T-helper 1 cell treated with Interleukin-12 subunit alpha and Interleukin-12 subunit beta and Interleukin-4 antibody, amounts not matched to agents 30 ng/mL and 1 ng/mL, for 36 hours (primary cell): ENCODE results near the gene CREB3L2. TPM values are rescaled to one million over a fixed set of nuclear protein-coding genes. Genes with fewer than 3 reads are reported as not detected.

Experiments used
- intact Hi-C: fragments of 100-400 bp; cut with micrococcal nuclease; formaldehyde crosslinking; loops from one replicate; pipeline ENCODE4 v1.15.1; 2024
- total RNA-seq: library from RNA; stranded (reverse); gene quantifications from 2 replicates; pipeline ENCODE4 v1.2.3, GENCODE V29; 2022

The CREB3L2 gene
- total RNA-seq, 1 donor from 2014 or later, result 51.4 TPM

DNA sequence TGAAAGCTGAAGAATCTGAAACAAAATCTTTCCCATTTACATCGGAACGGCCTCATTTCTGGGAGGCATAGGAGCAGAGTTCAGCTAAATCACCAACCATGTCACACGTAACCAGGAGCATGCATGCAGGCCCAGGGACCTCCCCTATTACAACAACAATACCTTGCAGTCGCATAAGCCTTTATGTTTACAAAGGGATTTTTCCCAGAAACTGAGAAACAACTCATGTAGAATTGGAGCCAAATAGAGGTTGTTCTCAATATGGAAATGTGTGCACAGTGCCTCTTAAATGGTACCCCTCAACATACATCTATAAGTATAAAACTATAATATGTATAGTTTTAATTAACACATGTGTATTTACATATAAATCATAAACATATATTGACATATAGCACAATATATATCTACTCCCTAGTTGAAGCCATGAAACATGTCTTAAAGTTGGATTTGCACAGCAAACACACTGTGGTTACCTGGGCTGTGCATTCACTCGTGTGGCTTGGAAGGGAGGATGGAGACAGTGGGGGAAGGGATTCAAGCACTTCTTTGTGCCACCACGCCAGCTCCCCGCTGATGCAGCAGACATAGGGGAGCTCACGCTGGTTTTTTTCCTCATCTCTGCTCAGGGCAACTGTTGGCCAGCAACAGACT lies 120.2 kb downstream of the CREB3L2 start:
- intact Hi-C loops, result no loop called here

DNA sequence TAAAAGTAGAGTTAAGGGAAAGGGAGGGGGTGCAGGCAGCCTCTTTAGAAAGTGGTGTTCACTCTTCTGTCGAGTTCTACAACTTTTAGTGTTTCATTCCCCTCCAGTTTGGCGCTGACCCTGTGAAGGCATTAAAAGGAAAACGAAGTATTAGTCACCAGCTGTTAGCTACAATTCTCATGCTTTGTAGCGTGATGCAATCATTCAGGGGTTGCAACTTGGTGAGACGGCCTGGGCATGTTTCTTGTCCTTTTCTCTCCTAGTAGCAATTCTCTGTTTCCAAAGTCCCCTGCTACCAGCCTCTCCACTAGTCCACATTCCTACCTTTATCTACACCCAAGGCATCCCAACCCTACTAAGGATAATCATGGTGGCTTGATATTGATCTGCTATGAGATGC lies 121.5 kb downstream of the CREB3L2 start:
- intact Hi-C loops, result no loop called here

DNA sequence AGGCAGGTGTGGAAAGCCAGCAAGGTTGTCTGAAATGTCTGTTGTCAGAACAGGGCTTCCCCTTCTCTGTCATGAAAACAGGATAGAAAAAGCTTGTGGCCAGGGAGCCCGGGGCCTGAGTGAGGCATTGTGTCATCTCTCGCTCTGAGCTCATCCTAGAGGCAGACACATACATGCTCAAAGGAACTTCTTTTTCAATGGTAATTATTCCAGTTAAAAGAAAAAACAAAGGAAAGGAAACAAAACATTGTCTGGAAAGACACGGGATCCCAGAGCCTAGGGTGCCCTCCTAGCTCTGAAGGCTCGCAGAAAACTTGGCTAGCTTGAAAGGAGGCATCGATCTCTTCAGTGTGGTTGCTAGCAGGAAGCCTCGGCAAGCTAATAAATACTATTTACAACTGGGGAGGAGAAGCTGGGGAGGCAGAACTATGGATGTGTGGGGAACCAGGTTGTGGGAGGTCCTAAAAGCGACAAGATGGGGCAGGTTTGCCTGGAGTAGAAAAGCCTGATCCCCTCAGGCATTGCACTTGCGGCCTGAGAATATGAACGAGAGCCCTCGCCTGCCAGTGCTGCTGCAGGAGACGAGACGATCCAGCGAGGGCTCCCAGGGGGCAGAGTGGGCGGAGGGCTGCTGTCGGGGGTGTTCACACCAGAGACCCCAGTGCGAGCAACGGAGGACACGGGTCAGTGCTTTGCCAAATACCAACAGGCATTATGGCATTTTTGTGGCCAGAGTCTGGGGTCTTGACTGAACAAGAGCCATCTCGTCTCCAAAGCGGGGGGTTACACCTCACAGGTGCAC lies 122.3 kb downstream of the CREB3L2 start:
- intact Hi-C loops, result no loop called here

DNA sequence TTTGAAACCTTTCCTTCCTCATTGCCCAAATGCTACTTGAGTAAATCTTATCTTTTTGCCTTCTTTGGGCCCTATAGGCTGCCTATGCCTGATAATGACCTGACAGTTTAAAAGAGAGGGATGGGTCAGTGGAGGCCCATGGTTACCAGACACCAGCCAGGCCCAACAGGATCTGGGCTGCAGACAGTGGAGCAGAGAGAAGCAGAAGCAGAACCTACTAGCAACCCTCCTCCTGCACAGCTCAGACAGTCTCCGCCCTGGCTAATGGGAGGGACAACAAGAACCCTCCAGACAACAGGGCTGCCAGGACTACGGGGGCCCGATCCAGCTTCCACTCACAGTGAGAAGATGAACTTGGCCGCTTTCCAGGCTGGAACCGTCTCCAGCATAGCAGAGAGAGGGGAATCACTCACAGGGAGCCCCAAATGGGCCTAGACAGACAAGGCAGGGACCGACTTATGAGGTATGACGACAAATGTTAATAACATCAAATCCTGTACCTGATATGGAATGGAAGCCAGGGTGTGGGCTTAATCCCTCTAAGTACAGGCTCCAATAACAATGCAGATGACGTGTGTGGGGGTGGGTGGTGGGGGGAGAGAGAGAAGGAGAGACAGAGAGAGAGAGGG lies 123.4 kb downstream of the CREB3L2 start:
- intact Hi-C loops, result no loop called here

DNA sequence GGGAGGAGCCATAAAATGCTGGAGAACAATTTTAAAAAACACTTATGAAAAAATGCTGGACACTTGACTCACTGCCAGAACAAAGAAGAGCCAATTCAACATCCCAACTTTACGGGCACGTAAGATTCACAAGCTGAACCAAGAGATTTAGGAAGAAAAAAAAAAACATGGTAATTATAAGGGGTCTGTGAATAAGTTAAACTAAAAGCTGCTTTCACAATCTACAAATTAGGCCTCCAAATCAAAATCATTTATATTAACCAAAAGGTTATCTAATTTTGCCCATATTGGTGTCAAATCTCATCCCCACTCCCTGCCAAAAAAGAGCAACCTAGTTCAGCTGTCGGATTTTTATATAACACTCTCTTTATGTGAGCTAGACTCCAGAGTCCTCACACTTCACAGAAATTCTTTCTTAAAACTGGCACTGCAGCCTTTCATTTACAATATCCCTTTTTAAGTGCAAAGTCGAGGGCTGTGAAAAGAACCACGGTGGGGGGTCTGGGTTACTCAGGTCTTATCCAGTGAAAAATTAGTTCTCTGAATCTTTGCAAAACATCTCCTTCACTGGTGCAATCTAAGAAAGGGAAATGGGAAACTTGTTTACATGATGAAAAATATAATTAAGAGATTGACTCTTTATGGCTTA lies 124.7 kb downstream of the CREB3L2 start:
- intact Hi-C loops, result no loop called here

DNA sequence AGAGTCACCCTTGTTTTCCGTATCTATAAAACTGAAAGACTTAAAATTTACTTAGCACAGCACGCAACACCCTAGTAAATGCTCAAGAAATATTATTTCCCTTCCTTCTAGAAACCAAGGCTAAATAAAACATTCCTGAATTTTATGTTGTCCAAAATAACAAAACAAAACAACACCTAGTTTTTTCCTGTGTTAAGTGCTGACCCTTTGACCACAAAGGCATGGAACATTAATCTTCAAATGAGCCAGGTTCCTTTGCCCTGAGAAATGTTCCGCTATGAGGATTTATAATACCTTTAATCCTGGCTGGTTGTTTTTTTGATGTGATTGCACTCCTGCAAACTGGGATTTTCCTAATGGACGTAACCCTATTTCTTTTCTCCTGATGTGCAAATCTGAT lies 126.1 kb downstream of the CREB3L2 start:
- intact Hi-C loops, result no loop called here

DNA sequence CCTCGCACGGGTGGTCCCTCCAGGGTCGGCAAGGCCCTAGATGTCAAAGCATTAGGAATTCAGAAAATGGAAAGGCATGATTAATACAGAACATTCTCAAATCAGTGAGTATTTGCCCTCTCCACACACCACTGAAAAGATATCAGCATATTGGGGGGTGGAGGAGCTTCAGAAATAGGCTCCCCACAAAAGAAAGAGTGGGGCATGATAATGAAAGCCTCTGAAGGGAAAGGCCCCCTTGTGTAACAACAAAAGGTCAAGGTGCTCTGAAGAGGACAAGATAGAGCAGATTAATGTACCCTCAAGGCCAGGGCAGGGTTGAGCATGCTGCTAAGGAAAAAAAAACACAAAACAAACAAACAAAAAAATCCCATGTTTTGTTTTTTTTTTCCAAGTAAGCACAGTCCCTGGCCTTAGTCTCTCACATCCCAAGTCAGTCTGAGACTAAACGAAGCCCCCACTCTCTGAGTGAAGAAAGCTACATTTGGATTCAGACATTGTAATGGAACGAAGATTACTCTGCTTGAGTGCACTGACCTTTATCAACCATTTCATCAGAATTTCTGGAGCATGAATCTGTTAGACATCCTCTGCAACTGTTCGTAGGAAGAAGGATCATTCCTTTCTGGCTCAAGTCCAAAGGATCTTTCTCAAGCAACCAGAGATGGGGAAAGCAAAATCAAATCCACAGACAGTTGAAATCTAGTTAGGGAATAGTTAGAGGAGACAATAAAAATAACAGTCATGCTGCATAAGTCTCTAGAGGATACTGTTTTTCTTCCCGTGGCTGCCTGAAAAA lies 127.7 kb downstream of the CREB3L2 start:
- intact Hi-C loops, result no loop called here

DNA sequence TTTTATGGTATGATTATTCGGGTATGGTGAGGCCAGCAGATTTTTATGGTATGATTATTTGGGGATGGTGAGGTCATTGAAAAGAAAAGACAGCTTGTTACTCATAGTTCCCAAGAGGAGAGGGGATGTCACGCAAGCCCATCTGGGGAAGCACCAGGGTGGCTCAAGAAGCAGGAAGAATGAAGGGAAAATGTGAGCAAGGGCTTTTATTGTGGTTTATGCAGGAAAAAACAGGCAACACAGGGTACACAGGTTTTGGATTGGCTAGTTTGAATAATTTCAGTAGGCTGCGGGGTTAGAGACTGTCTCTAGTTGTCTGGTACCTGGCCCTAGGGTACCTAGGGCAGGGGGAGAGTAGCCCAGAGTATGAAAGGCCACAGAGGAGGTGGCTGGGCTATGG lies 128.4 kb downstream of the CREB3L2 start:
- intact Hi-C loops, result no loop called here

DNA sequence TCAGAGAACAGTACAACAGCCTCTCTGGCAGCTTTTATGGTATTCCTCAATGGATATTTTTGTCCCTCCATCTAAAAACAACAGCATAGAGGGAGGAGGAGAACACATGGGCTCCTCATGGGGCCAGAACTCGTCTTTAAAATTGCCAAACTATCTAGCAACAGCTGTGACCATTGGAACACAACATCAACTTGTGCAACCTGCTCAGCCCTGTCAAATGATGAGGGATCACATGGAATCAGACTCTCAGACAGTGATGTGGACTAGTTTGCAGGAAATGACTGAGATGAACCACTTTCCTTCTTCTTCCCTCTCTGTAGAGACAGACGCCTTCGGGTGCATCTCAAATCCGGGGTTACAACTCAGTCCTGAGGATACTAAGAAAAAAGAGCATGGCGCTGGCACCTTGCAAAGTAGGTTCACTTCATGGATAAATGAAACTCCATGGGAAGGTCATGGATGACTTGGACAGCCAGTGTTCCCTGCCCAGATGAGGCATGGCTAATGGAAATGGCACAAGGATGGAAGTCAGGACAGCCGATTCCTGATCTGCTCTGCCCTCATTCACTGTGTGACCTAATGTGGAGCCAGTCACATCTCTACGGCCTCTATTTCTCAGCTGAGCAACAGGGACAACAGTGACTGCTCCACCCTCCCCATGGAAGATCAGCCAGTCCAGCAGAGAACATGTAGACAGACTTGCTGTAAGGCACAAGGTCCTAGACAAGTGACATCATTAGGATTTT lies 130.5 kb downstream of the CREB3L2 start:
- intact Hi-C loops, result no loop called here

DNA sequence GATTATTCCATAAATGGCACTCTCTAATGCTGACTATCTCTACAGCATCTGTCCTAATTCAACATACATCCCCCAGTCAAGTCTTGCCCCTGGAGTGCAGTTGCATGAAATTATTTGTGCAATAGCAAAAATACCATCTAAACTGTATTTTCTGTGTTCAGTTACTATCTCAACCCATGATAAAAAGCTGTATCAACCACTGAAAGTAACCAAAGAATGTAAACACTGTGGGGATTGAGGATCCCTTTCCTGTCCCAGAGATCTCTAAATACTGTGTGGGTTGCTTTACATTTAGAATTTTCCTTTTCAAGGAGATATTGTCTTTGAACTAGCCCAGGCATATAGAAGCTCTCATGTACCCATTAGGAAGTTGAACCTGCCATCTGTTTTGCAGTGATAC lies 131.2 kb downstream of the CREB3L2 start:
- intact Hi-C loops, result no loop called here

DNA sequence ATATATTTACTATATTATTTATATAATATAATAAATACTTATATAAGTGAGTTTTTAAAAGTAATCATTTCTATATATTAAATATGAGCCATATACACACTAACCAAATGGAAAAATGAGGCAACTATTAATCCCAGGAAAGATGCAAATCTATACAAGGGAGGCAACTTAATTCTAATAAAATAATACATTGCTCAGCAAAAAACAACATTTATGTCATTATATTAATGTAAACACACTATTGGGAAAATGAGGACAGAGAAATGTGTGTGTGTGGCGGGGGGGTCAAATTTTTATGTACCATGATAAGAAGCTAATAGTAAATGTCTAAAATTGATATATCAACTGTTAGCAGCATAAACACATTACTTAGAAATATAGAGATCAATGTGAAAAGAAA lies 131.8 kb downstream of the CREB3L2 start:
- intact Hi-C loops, result no loop called here

DNA sequence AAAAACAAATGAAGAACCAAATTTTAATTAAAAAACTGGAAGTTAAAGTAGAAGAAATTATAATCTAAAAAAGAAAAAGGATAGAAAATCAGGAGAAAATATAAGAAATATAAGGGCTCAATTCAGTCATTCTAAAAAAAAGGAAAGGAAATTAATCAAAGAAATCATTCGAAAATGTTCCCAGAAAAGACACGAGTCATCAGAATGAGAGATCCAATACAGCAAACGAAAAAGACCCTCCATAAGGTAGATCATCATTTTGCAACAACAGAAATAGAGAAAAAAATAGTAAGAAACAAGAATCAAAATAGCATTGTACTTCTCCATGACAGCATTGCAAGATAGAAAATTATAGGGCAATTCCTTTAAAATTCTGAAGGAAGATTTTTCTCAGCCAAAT lies 132.6 kb downstream of the CREB3L2 start:
- intact Hi-C loops, result no loop called here

DNA sequence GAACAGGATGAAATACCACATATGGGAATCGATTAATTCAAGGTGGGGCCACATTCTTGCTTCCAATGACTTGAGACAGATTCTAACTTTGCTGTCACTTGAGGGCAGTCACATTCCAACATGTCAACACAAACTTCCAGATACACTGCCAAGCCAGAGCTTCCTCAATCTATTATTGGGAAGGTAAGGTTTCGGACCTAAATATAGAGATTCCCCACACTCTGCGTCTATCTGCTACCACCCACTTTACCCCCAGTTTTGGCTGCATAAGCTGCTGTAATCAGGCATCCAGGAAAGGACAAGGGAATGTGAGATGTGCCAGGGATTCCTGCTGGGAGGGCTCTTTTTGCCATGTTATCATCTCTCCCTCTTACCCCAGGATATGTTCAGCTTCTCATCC lies 134.6 kb downstream of the CREB3L2 start:
- intact Hi-C loops, result no loop called here

DNA sequence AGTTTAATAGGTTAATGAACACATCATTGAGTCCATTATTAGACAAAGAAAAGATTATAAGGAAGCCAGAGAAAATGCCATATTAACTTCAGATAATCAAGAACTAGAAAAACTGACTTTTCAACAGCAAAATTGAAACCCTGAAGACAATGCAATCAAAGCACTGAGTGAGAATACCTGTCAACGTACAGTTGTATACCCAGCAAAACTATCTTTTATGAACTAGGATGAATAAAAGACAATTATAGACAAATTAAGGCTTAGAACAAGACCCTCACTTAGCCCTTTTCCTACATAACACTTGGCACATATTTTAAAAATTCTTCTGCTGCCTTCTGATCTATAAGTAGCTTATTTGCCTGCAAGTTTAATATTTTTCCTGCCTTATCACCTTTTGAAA lies 136.1 kb downstream of the CREB3L2 start:
- intact Hi-C loops, result no loop called here

DNA sequence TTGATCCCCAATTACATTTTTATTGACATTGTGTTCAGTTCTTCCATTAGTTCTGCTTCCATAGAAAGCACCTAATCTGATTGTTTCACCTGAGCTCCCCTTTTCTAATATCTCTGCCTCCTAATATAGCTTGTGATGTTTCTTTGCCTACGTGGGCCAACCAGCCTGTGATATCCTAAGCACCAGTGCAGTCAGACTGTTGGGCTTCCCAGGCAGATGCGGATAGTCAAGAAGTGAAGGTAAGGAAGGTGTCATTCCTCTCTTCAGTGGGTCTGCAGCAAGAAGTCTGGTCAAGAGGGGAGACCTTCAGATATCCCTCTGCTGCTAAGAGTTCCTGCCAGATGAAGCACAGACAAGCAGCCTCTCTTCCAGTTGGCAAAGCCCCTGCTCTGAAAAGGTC lies 138.9 kb downstream of the CREB3L2 start:
- intact Hi-C loops, result no loop called here

DNA sequence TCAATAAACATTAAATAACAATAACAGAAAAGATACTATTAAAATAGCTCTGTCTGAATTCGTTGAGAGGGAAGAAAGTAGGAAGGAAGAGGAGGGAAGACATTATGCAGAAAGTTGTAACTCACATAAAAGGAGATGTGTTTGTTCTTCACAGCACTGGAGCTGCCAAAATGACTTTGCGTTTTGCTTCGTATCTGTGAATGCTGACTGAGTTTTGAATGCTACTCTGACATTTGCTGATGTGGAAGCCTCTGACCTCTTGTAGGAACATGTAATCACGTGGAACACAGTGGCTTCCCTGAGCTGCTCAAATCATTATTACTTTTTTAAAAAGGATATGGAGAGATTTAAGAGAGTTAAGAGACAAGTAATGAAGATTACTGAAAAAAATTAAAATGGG lies 139.5 kb downstream of the CREB3L2 start:
- intact Hi-C loops, result no loop called here

DNA sequence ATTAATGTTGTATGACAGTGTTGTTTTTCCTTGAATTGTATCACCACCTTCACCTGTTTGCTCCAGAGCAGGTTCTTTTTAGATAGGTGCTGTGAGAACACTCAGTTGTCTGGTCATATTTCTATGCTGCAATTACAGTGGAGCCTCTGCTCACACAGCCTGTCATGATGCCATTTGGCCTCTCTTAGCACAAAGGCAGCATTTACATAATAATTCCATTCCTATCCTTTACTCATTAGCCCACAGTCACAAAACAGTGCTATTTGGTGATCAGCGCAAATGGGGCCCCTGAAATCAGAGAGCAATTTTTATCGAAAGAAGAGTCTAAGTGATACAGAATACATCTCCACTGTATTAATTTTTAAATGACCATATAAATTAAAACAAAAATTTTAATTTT lies 141.3 kb downstream of the CREB3L2 start:
- intact Hi-C loops, result no loop called here

DNA sequence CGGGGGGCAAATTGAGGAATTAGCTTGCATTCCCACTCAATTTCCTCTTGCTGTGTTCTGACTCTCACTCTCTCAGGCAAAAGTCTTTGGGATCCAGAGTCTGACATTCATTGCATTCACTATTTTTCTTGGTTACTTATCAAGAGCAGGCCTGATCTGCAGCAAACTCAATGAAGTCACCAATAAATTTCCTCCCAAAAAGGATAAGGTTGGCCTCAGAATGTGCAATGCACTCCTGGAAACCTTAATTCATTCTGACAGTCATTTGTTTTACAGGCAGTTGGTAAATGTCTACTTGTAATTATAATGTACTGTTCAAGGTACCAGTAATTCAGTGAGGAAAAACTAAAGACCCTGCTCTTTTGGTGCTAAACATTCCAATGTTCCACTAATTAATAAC lies 148.8 kb downstream of the CREB3L2 start:
- intact Hi-C loops, result no loop called here

DNA sequence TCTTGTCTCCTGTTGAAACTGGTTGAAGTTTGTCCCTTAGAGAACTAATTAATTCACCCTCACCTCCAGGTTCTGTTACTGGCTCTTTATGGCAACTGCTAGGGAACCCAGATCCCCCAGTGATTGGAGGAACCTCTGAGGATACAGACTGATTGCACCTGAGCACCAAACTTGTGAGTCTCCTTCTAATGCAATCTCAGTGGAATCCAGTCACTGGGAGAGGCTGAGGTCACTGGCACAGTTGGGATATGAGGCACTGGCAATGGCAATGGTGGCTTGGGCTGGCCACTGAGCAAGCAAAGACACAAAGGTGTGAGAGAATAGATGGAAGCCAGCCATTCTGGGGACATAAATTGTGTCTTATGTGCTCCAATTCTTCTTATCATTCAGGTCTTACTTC lies 149.8 kb downstream of the CREB3L2 start:
- intact Hi-C loops, result no loop called here
